GM21447 (cell line): ENCODE measurements around the gene SCFD1.

ENCODE experiments used
- ATAC-seq: cut with Tn5 transposase; IDR thresholded peaks from one replicate; pipeline ENCODE4 v1.9.1; 2021; ENCODE audit not compliant: unreplicated experiment

SCFD1 gene

DNA sequence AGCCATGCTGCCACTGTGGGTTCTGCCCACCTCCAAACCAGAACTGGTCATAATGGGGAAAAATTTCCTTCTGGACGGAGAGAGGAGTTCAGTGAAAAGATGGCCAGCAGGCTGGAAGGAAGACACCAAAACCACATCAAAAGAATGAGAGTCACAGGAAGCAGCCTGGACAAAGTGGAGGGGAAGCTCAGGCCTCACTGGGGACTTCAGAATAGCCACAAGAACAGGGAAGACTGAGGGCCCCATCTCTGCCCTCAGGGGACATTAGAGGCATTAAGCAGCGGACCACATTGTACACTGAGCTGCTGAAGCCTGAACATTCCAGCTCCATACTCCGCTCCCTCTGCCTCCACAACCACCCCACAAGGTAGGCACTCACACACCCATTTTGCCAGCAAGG, 132.7 kb downstream of the SCFD1 start:
- no peak for ATAC-seq

DNA sequence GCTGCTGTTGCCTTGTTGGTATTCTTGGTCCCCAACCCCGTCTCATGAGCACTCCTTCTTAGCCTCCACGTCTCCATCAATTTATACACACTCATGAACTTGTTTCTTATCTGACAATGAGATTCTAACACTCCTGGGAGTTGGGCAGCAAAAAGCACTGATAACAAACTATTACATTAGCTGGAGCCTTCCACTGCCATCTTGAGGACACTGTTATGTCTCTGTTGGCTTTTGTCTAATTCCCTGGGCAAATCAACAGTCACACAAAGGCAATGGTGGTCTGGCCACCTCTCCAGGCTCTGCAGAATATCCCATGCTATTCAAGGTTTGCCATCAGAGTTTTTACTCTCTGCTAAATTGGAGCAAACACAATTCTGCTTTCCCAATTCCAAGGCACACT, 134.5 kb downstream of the SCFD1 start:
- no peak for ATAC-seq

DNA sequence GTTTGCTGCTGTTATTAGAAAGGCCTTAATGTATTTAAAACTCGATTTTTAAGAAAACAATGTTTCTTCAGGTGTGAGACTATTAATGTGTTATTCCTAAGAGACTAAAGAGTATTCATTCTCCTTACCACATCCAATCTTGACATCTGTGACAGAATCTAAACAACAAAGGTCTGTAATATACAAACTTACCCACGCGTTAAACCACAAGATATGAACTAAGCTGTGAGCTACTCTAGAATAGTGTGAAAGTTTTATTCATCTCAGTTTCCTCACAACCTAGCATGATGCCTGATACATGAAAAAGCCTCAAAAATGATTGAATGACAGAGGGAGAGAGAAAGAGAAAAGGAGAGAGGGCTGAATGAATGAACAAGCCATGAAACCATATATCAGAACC, 135.0 kb downstream of the SCFD1 start:
- no peak for ATAC-seq

GRCh38 chr14:30759172-30760125, 137.3 kb downstream of the SCFD1 start:
- ATAC-seq: no peak

DNA sequence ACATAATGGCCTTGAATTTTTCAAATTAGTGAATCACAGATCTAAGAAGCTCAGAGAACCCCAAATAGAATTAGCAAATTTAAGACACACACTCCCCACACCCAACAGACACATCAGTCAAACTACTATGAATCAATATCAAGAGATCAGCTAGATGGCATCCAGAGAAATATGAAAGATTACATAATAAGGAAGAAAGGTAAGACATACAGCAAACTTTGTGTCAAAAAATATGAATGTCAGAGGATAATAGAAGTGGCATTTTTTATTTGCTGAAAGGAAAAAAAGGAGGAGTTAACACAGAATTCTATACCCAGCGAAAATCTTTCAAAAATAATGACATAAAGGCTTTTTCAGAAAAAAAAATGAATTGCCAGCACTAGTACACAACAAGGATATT, 141.8 kb downstream of the SCFD1 start:
- no peak for ATAC-seq

- no peak for ATAC-seq
These were observed 145.5 kb downstream of the SCFD1 start for GRCh38 chr14:30767624-30768023.

GRCh38 chr14:30768791-30769190, 146.7 kb downstream of the SCFD1 start:
- no peak for ATAC-seq

DNA sequence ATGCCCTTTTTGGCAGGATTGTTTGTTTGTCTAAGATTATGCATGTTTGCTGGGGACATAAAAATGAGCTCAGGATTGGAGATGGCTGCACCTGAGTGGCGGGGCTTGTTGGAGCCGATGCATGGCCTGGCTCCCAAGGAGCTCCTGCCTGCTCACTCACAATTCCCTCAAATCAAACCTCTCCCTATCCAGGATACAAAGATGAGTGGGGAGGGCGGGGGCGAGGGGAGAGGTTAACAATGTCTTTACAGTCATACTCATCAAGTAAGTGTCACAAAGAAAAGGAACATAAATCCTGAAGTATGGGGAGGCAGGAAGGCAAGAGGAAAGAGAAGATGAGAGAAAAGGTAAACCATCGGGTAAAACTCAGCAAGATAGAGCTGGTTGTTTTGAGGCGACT, 148.3 kb downstream of the SCFD1 start:
- no peak for ATAC-seq

- no peak for ATAC-seq
These were observed 149.5 kb downstream of the SCFD1 start for GRCh38 chr14:30771595-30771994.

DNA sequence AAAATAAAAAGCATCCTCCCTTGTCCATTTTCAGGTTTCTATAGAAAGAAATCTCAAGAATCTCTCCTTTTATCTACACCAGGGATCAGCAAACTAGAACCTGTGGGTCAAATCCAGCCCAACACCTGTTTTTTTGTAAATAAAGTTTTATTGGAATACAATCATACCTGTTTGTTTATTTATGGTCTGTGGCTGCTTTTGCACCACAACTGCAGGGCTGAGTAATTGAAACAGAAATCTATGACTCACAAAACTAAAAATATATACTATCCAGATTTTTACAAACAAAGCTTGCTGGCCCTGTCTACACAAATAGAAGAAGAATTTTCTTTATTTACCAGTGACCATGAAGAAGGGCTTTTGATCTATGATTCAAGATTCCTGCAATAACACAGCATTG, 157.1 kb downstream of the SCFD1 start:
- peak; percentile 61 for ATAC-seq
